DLD1 (cell line): ENCODE measurements around the gene ERV3-1.
"Not testable (repeated sequence)": the region's sequence is repeated elsewhere in the genome, so short reads cannot be mapped to it uniquely, and the experiment has no call there.

ENCODE experiments used
- in situ Hi-C: cut with HindIII; loops from 2 replicates; pipeline ENCODE4 v1.10.0; 2017; ENCODE audit warnings: low sequenced_read_pairs

ERV3-1 gene

DNA sequence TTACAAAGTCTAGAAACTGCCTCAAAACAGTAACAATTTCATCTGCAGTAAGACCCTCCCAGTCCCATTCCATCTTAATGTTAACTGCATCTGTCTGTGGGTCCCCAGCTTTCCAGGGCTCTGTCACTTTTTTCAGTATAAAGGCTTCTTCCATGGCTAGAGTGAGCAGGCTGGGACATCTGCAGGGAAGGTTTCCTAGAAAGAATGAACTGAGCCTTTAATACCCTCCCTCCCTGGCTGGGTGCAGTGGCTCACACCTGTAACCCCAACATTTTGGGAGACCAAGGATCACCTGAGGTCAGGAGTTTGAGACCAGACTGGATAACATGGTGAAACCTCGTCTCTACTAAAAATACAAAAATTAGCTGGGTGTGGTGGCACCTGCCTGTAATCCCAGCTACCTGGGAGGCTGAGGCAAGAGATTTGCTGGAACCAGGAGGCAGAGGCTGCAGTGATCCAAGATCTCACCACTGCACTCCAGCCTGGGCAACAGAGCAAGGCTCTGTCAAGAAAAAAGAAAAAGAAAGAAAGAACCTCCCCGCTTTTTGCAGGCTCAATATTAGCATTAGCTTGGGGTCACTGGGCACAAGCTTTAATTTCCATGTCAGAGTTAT, 3.4 kb downstream of the ERV3-1 start:
- in situ Hi-C loops: no loop called here

DNA sequence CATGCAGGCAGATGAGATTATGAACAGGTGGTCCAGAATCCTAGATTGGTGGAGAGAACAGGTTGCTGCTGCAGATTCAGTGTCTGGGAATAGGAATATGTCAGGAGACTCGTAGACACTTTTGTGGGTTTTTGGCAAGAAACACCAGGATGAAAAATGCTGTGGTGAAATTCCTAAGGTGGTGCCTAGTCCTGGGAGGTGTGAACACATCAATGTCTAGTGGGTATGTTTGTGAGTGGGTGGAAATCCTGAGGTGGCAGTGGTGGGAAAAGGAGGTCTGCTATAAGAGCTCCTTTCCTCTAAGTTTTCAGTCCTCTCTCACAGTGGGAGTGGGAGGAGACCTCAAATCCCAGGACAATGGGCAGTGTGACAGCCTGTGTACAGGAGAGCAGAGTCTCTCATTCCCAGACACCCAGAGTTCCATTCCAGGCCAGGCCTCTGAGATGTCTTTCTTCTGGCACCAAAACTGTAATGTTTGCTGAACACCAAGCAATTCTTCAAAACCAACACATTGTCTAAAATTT, 5.1 kb downstream of the ERV3-1 start:
- in situ Hi-C loops: no loop called here

DNA sequence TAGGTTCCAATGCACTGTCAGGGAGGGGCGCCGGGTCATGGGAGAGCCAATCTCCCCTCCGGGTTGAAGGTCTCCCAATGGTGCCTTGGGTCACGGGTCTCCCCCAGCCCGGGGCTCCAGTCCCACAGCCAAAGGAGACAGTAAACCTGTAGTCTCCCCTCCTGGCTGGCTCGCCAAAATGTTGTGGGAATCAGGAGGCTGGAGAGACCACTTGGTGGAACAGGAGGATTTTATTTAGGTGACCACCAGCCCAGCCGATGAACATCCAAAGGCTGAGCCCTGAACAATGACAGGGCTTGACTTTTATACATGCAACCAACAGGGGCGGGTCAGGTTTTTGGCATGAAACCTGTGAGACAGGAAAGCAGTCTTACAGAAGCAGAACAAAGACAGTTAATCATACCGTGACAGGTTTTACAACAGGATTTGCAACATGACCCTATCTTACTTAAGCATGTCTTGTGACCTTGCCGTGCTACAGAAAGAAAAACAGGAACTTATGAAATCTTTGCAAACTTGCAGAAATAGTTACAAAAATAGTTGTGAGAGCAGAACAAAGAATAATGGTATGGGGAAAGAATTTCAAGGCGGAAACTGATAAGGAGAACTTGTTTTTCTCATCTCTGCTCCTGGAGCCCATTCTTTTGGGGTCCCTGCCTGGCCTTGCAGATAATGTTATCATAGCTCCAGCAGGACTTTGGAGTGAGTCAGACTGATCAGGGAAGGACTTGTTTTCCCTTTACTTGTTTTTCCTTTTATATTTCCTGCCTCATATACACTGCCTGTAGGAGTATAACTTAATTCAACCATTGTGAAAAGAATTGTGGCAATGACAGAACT, 7.1 kb downstream of the ERV3-1 start:
- in situ Hi-C loops: no loop called here

DNA sequence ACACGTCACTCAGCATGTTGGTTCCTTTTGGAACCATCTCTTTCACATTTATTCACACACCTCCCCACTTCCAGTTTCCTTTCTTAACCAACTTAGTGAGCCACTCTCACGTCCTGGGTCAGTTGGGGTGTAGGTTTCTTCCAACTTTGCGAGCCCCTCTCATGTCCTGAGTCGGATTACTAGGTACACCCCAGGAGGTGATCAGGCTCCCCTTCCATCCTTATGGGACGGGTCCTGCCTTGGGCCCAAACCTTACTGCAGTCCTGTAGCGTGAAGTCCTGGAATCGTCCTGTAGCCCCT, 7.7 kb downstream of the ERV3-1 start:
- in situ Hi-C loops: no loop called here

DNA sequence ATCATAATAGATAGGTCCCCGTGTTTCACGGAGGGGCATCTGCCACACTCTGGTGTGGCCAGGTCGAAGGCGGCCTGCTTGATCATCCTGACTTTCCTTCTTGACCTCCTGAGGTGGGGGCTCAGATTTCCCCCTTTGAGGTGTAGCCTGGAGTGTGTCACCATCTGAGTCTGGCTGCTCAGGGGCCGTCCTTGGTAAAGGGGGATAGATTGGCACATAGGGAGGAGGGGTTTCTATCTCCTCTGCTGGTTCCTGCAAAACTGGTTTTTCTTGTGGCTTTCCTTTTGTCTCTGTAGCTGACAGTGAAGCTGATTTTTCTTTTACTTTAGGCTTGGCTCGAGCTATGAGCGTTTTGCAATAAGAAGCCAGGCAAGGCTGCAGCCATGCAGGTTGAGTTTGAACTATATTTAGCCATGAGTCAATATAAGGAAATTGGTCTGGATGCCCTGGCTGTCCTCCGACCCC, 8.5 kb downstream of the ERV3-1 start:
- in situ Hi-C loops: no loop called here

DNA sequence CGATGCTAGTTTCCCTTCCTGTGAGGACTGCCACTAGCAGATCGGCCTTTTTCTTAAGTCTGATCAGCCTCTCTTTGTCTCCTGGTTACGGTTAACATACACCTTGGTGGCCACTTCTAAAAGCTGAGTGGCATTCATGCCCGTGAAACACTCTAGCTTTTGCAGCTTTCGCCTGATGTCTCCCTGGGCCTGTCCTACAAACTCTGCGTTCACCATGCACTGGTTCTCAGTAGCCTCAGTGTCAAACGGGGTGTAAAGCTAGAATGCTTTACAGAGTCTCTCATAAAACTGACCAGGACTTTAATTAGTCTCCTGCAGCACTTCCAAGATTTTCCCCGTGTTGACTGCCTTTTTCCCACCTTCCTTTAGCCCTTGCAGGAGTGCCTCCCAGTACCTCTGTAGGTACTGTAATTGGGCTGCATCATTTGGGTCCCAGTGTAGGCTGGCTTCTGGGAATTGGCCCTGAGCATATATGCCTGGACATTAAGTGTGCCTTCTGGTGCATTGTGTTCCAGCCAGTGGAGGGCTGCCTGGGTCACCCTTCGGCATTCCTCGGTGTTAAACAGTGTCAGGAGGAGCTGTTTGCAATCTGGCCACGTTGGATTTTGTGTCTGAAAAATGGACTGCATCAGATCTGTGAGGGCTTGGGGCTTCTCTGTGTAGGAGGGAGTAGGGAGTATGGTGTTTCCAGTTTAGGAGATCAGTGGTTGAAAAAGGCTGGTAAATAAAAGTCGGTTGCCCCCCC, 9.2 kb downstream of the ERV3-1 start:
- in situ Hi-C loops: no loop called here

DNA sequence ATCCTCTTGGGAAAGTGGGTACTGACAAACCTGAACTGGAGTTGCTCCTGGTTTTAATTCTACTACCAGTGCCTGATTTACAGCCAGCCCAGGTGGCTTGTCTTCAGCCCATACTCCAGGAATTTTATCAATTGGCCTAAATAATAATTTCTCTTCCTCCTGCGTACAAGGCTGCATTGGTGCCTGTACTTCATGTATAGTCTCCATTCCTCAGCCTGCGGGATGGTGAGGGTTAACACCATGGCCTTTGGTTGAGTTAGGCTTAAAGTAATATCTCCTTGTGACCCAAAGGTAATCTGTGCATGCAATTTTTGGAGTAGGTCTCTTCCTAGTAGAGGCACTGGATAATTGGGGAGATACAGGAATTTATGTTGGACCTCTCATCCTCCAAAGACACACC, 10.2 kb downstream of the ERV3-1 start:
- in situ Hi-C loops: no loop called here

DNA sequence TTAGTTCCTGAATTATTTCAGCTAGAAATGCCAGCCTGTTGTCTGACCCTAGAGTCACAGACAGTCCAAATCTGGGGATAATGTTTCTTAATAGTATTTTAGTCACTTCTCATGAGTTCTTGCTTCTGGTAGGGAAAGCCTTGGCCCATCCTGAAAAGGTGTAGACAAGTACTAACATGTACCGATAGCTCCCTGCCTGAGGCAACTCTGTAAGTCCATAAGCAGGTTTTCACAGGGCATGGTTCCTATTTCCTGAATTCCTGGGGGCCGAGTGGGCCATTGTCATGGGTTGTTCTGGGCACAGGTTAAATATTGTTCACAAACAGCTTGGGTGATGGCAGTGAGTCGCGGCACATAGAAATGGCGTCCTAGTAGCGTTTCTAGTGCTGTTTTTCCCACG, 12.6 kb downstream of the ERV3-1 start:
- in situ Hi-C loops: no loop called here

DNA sequence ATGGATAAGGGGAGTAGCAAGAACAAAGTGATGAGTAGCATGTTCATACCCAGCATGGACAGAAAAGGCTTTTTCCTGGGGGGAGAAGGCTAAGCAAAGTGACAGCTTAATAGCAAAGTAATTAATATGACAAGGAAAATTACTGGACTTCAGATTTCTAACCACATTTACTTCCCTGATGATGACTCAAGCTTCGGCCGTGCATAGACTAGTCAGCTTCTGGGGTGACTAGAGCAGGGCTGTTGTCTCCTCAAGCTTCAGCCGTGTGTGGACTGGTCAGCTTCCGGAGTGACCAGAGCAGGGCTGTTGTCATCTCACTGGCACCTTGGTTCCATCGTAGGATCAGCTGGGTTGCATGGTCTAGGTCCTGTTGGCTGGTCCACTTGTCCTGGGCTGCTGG, 13.5 kb downstream of the ERV3-1 start:
- in situ Hi-C loops: no loop called here

DNA sequence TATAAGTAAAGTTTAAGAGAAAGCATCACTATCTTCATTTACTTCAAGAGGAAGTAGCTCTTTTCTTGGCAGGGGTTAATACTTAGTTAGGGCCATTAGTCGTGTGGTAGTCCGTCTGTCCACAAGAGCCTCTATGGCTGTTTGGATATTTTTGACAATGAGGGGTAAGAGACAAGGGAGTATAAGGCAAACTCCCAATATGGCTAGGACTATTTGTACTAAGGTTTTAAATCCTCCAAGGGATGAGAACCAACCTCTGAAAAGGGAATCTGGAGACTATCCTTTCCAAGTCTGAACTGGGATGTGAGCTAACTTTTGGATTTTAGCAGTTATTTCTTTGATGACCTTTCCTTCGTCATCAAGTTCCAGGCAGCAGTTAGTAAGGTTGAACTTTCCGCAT, 15.6 kb downstream of the ERV3-1 start, which contains the start of gene ZNF117:
Gene ZNF117, minus strand, starts transcription at position 101 of the 400 bp plus-strand sequence.
- in situ Hi-C loops: no loop called here

DNA sequence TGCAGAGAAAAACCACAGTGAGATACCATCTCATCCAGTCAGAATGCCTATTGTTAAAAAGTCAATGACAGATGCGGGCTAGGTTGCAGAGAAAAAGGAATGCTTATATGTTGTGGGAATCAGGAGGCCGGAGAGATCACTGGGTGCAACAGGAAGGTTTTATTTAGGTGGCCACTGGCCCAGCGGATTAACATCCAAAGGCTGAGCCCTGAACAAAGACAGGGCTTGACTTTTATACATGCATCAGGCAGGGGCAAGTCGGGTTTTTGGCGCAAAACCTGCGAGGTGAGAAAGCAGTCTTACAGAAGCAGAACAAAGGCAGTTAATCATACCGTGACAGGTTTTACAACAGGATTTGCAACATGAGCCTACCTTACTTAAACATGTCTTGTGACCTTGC, 16.3 kb downstream of the ERV3-1 start:
- in situ Hi-C loops: no loop called here

DNA sequence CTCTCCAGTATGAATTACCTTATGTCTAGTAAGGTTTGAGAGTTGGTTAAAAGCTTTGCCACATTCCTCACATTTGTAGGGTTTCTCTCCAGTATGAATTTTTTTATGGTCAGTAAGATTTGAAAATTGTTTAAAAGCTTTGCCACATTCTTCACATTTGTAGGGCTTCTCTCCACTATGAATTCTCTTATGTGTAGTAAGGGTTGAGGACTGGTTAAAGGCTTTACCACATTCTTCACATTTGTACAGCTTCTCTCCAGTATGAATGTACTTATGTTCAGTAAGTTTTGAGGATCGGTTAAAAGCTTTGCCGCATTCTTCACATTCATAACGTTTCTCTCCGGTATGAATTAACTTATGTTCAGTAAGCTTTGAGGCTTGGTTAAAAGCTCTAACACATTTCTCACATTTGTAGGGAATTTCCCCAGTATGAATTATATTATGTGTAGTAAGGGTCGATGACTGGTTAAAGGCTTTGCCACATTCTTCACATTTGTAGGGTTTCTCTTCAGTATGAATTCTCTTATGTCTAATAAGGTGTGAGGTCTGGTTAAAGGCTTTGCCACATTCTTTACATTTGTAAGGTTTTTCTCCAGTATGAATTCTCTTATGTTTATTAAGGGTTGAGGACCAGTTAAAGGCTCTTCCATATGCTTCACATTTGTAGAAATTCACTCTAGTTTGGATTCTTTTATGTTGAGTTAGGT, 27.8 kb downstream of the ERV3-1 start:
- in situ Hi-C loops: no loop called here

DNA sequence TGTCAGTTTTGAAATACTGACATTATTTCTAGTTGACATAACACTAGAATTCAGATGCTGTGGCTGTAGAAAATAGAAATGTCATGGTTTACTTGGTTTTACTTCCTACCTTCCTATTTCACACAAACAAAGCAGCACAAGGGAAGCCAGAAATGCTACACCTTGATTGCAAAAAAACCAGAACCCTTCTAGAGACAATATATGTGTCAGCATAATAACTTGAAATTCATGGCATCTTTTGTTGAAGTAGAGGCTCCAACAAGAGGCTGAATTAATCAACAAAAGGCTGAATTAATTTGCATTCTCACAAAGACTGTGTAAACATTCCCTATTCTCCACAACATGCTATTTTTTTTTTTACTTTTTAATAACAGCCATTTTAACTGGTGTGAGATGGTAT, 40.9 kb downstream of the ERV3-1 start:
- in situ Hi-C loops: no loop called here

DNA sequence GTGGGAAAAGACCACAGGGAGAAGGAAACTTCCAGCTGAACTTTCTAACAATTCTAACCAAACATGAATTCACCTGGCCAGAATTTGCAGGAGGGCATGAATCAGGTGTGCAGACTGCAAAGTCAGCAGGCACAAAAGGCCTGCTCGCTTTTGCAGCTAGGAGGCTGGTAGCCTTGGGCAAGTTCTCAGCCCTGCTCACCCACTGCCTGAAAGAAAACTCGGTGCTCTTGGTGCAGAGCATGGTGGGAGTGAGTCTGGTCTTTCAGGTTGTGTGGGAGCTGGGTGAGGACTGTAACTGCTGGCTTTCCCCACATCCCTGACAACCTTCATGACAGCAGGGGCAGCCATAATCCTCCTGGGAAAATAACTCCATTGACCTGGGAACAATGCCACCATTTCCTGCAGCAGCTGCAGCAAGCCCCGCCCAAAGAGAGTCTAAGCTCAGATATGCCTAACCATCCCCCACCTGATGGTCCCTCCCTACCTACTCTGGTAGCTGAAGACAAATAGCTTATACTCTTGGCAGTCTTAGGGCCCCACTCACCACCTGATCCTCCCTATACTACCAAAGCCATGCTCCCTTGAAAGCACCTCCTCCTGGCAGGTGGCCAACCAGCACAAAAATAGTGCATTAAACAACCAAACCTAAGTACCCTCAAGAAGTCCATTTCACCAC, 47.3 kb downstream of the ERV3-1 start:
- in situ Hi-C loops: no loop called here

DNA sequence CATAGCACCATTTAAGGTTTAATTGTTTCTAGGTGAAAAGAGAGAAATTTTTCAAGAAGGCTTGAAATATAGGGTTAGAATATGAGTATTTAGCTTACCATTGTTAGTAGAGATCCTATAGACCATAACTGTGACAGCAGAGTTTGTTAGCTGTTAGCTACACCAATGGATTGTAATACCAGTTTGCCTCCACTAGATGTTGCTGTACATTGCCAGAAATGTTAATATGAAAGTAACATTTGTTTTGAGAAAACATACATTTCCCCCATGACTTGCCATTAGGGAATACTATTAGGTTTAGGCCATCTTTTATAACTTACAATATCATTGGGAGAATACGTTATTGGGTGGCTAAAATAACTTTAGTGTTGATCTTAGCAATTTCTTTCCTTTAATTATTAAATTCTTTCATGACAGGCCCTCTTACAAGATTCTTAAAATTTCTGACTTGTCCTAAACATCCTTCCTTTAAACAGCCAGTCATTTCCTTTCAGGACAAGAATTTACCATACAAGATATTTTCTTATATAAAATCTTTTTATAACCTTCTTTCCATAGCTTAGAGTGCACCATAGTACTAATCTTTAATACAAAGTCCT, 55.1 kb downstream of the ERV3-1 start:
- in situ Hi-C loops: no loop called here

DNA sequence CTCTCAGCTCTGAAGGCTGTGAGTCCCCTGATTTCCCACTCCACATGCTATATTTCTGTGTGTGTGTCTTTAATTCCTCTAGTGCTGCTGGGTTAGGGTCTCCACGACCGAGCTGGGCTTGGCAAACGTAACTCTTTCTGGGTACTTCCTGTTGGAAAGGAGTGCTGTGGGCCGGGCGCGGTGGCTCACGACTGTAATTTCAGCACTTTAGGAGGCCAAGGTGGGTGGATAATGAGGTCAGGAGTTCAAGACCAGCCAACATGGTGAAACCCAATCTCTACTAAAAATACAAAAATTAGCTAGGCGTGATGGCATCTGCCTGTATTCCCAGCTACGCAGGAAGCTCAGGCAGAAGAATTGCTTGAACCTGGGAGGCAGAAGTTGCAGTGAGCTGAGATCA, 55.8 kb downstream of the ERV3-1 start:
- in situ Hi-C loops: not testable (repeated sequence)

DNA sequence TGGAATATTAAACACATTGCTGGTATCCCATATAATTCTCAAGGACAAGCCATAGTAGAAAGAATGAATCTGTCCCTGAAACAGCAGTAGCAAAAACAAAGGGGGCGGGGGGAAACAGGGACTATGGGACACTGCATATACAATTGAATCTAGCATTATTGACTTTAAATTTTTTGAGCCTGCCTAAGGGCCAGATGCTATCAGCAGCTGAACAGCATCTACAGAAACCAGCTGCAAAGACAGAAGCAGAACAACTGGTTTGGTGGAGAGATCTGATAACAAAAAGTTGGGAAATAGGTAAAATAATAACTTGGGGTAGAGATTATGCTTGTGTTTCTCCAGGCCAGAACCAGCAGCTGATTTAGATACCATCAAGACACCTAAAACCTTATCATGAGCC, 57.7 kb downstream of the ERV3-1 start:
- in situ Hi-C loops: not testable (repeated sequence)

DNA sequence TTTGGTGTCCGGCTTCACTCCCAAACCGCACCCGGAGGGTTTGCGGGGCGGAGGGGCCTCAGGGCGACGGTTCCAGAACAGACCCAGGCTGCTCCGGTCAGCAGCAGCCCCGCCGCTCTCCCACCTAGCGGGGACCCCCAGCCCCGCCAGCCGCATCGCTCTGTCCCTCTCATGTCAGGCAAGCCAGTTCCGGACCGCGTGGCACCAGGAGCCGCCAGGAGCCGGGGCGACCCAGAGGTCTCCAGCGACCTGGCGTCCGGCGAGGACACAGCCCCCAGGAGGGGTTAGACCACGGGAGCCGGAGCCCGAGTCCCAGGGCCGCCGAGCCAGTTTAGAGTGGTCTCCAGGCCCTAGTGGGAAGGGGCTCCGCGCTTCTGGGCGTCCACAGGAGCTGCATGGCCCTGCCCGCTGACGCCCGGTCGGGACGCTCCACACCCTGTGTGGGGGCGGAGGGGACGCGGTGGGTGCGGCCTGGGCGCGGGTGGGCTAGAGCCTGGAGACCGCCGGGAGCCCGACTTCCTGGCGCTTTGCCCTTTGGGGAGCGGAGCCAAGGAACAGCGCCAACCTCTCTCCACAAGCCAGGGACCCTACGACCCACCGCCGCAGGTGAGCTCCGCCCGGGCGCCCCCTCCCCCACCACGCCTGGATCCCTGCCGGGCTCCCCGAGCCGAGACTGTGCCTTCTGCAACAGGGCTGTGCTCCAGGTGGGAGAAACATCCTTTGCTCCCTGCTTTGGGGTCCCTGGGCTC, 59.1 kb downstream of the ERV3-1 start:
- in situ Hi-C loops: no loop called here

DNA sequence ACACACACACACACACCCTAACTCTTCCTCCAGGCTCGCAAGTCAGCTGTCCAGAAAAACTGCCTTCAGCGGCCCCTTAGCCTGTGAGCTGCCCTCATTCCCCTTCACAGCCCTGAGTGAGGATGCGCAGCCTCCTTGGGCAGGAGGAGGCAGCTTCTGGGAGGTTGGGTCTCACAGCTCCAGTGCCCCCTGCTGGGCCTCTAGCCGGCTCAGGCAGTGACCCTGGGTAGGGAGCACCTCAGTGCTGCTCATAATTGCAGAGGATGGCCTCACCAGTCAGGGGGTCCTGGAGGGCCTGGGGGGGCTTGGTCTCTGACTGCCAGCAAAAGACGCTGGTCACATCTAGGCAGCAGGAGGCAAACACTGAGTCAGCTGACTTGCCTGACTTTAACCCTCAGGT, 59.7 kb downstream of the ERV3-1 start:
- in situ Hi-C loops: no loop called here
